H9 (cell line): ENCODE measurements around the gene ANO10. TPM values are rescaled to one million over a fixed set of nuclear protein-coding genes. Genes with fewer than 3 reads are reported as not detected.

ENCODE experiments used
- DNase-seq: peaks from one replicate; pipeline ENCODE4 v3.0.0-alpha.2; 2017
- H2AFZ ChIP-seq: one replicate; pipeline ENCODE4 v1.6.1; 2013; ENCODE audit warnings: mild to moderate bottlenecking, low read length, control low read depth, moderate library complexity
- H2AK5ac ChIP-seq: 2 replicates; pipeline ENCODE4 v1.6.1; 2013; ENCODE audit warnings: low read length, control low read depth, mixed read lengths; ENCODE audit not compliant: insufficient read length
- H2BK120ac ChIP-seq: one replicate; pipeline ENCODE4 v1.6.1; 2013; ENCODE audit warnings: low read depth, mild to moderate bottlenecking, low read length, control low read depth, inconsistent platforms; ENCODE audit not compliant: poor library complexity, severe bottlenecking
- H2BK12ac ChIP-seq: 2 replicates; pipeline ENCODE4 v1.6.1; 2013; ENCODE audit warnings: low read length, control low read depth, mixed read lengths, low read depth; ENCODE audit not compliant: insufficient read length
- H2BK15ac ChIP-seq: 2 replicates; pipeline ENCODE4 v1.6.1; 2013; ENCODE audit warnings: low read depth, low read length, control low read depth
- H2BK20ac ChIP-seq: one replicate; pipeline ENCODE4 v1.6.1; 2013; ENCODE audit warnings: low read depth, mild to moderate bottlenecking, low read length, control low read depth, inconsistent platforms; ENCODE audit not compliant: poor library complexity, severe bottlenecking
- H2BK5ac ChIP-seq: 2 replicates; pipeline ENCODE4 v1.6.1; 2013; ENCODE audit warnings: low read length, control low read depth, mixed read lengths; ENCODE audit not compliant: insufficient read length
- H3K14ac ChIP-seq: 2 replicates; pipeline ENCODE4 v1.6.1; 2013; ENCODE audit warnings: low read length, control low read depth; ENCODE audit not compliant: insufficient read depth
- H3K18ac ChIP-seq: 2 replicates; pipeline ENCODE4 v1.6.1; 2013; ENCODE audit warnings: low read depth, mild to moderate bottlenecking, mixed read lengths, low read length, control low read depth; ENCODE audit not compliant: insufficient read length
- H3K23ac ChIP-seq: 2 replicates; pipeline ENCODE4 v1.6.1; 2013; ENCODE audit warnings: low read length, control low read depth, mixed read lengths, low read depth; ENCODE audit not compliant: insufficient read length
- H3K23me2 ChIP-seq: 2 replicates; pipeline ENCODE4 v1.6.1; 2013; ENCODE audit warnings: low read depth, mild to moderate bottlenecking, mixed read lengths, low read length, control low read depth; ENCODE audit not compliant: insufficient read length, poor library complexity, severe bottlenecking
- H3K27ac ChIP-seq: 2 replicates; pipeline ENCODE4 v1.5.1; 2013; ENCODE audit warnings: low read length, control low read depth, mixed read lengths, low read depth; ENCODE audit not compliant: insufficient read length
- H3K27me3 ChIP-seq: 2 replicates; pipeline ENCODE4 v1.6.1; 2013; ENCODE audit warnings: low read length, control low read depth, inconsistent platforms; ENCODE audit not compliant: insufficient read depth
- H3K4ac ChIP-seq: 2 replicates; pipeline ENCODE4 v1.6.1; 2013; ENCODE audit warnings: low read depth, mild to moderate bottlenecking, control low read depth, inconsistent platforms, low read length, moderate library complexity
- H3K4me1 ChIP-seq: 2 replicates; pipeline ENCODE4 v1.6.1; 2013; ENCODE audit warnings: low read length, control low read depth, inconsistent platforms; ENCODE audit not compliant: insufficient read depth
- H3K4me2 ChIP-seq: 2 replicates; pipeline ENCODE4 v1.6.1; 2013; ENCODE audit warnings: low read length, control low read depth, mixed read lengths; ENCODE audit not compliant: insufficient read length, insufficient read depth
- H3K56ac ChIP-seq: 2 replicates; pipeline ENCODE4 v1.6.1; 2013; ENCODE audit warnings: low read depth, mild to moderate bottlenecking, mixed read lengths, low read length, control low read depth; ENCODE audit not compliant: insufficient read length
- H3K79me1 ChIP-seq: 2 replicates; pipeline ENCODE4 v1.6.1; 2013; ENCODE audit warnings: low read depth, mild to moderate bottlenecking, moderate library complexity, low read length, control low read depth, inconsistent platforms; ENCODE audit not compliant: insufficient read depth, poor library complexity, severe bottlenecking
- H3K79me2 ChIP-seq: 2 replicates; pipeline ENCODE4 v1.6.1; 2013; ENCODE audit warnings: low read length, control low read depth, inconsistent platforms; ENCODE audit not compliant: insufficient read depth
- H3K9ac ChIP-seq: 2 replicates; pipeline ENCODE4 v1.6.1; 2013; ENCODE audit warnings: low read length, control low read depth, mixed read lengths; ENCODE audit not compliant: insufficient read length; ENCODE audit errors: extremely low read depth
- H3K9me3 ChIP-seq: one replicate; pipeline ENCODE4 v1.6.1; 2013; ENCODE audit warnings: low read depth, low read length, inconsistent platforms; ENCODE audit not compliant: control insufficient read depth
- H3T11ph ChIP-seq: one replicate; pipeline ENCODE4 v1.6.1; 2013; ENCODE audit warnings: mild to moderate bottlenecking, low read length, control low read depth, inconsistent platforms
- H4K20me1 ChIP-seq: one replicate; pipeline ENCODE4 v1.6.1; 2013; ENCODE audit not compliant: control insufficient read depth, insufficient read length, insufficient read depth
- H4K5ac ChIP-seq: 2 replicates; pipeline ENCODE4 v1.6.1; 2013; ENCODE audit warnings: low read depth, mild to moderate bottlenecking, mixed read lengths, low read length, control low read depth; ENCODE audit not compliant: insufficient read length
- H4K8ac ChIP-seq: replicated peaks from 2 replicates; pipeline ENCODE4 v1.6.1; 2013; ENCODE audit warnings: low read length, control low read depth, mixed read lengths, low read depth; ENCODE audit not compliant: insufficient read length
- H4K91ac ChIP-seq: 2 replicates; pipeline ENCODE4 v1.6.1; 2013; ENCODE audit warnings: low read depth, mild to moderate bottlenecking, moderate library complexity, mixed read lengths, low read length, control low read depth; ENCODE audit not compliant: insufficient read length
- H3K27ac Mint-ChIP-seq, 3 experiments: 2 replicates in 2 of 3; 3 replicates in 1 of 3; pipeline ENCODE4 v1.8.0; 2020 to 2021; ENCODE audit warnings: mixed read lengths in 3 of 3, mild to moderate bottlenecking in 1 of 3, moderate library complexity in 1 of 3
- H3K27me3 Mint-ChIP-seq: 2 replicates; pipeline ENCODE4 v1.8.0; 2021; ENCODE audit warnings: low read depth, mild to moderate bottlenecking, moderate library complexity, mixed read lengths
- H3K36me3 Mint-ChIP-seq, 3 experiments: 2 replicates in 2 of 3; 3 replicates in 1 of 3; pipeline ENCODE4 v1.8.0; 2020 to 2021; ENCODE audit warnings: low read depth in 3 of 3, mixed read lengths in 3 of 3; ENCODE audit not compliant: insufficient read depth in 1 of 3
- H3K4me1 Mint-ChIP-seq, 2 experiments: 2 replicates each; pipeline ENCODE4 v1.8.0; 2020; ENCODE audit warnings: mixed read lengths in 2 of 2
- H3K4me3 Mint-ChIP-seq, 2 experiments: 2 replicates in 1 of 2; 3 replicates in 1 of 2; pipeline ENCODE4 v1.8.0; 2020 to 2021; ENCODE audit warnings: mild to moderate bottlenecking in 2 of 2, mixed read lengths in 2 of 2, moderate library complexity in 1 of 2
- H3K9me3 Mint-ChIP-seq, 2 experiments: 2 replicates in 1 of 2; 3 replicates in 1 of 2; pipeline ENCODE4 v1.8.0; 2020; ENCODE audit warnings: mild to moderate bottlenecking in 2 of 2, mixed read lengths in 2 of 2, moderate library complexity in 1 of 2
- WGBS: extraction: QIAGEN DNeasy Blood & Tissue Kit; methylation state at CpG from one replicate; pipeline ENCODE4 v1.1.7; 2013; ENCODE audit warnings: missing lambda C conversion rate, low lambda C conversion rate, mixed read lengths; ENCODE audit not compliant: insufficient read length; ENCODE audit errors: extremely low coverage; 5-methylcytosine and 5-hydroxymethylcytosine counted together
- total RNA-seq: library from RNA; stranded (reverse); gene quantifications from 2 replicates; pipeline ENCODE4 v1.2.1, GENCODE V29; 2021
- TF ChIP-seq, protein P1 (sequence below): fragments of 200-600 bp; sonication (generic); conservative IDR thresholded peaks from 3 replicates; pipeline ENCODE4 v1.8.0; 2021; ENCODE audit warnings: antibody characterized with exemption, mild to moderate bottlenecking

ANO10 gene
- total RNA-seq, 1 experiment from 2014 or later, result 38.7 TPM

DNA sequence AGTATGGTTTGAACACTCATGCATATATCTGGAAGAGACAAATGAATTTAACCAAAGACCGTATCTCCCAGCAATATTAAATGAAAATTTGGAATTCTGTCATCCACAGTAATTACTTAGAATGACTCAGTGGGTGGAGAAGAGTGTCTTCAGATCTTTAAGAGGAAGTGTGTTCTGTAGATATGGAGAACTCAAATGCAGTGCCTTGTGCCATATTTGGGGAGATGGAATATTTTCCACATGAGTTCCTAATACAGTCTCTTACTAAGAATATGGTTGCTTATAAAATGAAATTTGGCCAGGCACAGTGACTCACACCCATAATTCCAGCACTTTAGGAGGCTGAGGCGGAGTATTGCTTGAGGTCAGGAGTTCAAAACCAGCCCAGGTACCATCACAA, 40.5 kb downstream of the ANO10 start:
- Histone ChIP-seq H3K18ac (no peak overlapping the region), H3K14ac (no peak overlapping the region), H2BK120ac (no peak overlapping the region), H2AFZ (no peak overlapping the region), H3K4ac (no peak overlapping the region), H2BK5ac (no peak overlapping the region), H3K56ac (no peak overlapping the region), H2AK5ac (no peak overlapping the region), H3K4me2 (no peak overlapping the region), H3K27me3 (no peaks in the 10 kb centered on the region), H3K79me2 (no peaks in the 10 kb centered on the region), H4K5ac (no peak overlapping the region), H3K23ac (no peak overlapping the region), H3K4me1 (peaks cover 5% of the 10 kb centered on the region; the same call in 1 of the 2 replicates), H4K91ac (no peak overlapping the region), H3K9ac (no peak overlapping the region), H4K20me1 (no peaks in the 10 kb centered on the region), H4K8ac (no peak overlapping the region), H2BK20ac (no peak overlapping the region), H2BK12ac (no peak overlapping the region), H3K79me1 (no peaks in the 10 kb centered on the region), H3K27ac (no peak overlapping the region), H3K23me2 (no peaks in the 10 kb centered on the region), H2BK15ac (no peak overlapping the region), H3K9me3 (no peaks in the 10 kb centered on the region), H3T11ph (no peak overlapping the region)
- Mint-ChIP-seq H3K36me3 (peaks cover 6 to 24% (median 21%) of the 10 kb centered on the region in 3 experiments; a peak in 6 of 7 replicates), H3K27ac (no peak overlapping the region), H3K9me3 (no peaks in the 10 kb centered on the region), H3K27me3 (no peaks in the 10 kb centered on the region), H3K4me1 (peaks cover 20 to 21% of the 10 kb centered on the region in 2 experiments), H3K4me3 (no peak overlapping the region)
- TF ChIP-seq, protein P1, sequence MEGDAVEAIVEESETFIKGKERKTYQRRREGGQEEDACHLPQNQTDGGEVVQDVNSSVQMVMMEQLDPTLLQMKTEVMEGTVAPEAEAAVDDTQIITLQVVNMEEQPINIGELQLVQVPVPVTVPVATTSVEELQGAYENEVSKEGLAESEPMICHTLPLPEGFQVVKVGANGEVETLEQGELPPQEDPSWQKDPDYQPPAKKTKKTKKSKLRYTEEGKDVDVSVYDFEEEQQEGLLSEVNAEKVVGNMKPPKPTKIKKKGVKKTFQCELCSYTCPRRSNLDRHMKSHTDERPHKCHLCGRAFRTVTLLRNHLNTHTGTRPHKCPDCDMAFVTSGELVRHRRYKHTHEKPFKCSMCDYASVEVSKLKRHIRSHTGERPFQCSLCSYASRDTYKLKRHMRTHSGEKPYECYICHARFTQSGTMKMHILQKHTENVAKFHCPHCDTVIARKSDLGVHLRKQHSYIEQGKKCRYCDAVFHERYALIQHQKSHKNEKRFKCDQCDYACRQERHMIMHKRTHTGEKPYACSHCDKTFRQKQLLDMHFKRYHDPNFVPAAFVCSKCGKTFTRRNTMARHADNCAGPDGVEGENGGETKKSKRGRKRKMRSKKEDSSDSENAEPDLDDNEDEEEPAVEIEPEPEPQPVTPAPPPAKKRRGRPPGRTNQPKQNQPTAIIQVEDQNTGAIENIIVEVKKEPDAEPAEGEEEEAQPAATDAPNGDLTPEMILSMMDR, result no peak
- no peak for DNase-seq
- WGBS, result no CpG with 5 or more reads among the region's 2 CpGs
